ENCODE results near the gene ZNF536. TPM values are rescaled to one million over a fixed set of nuclear protein-coding genes. Genes with fewer than 3 reads are reported as not detected.

The ZNF536 gene
- total RNA-seq, 1 experiment from 2014 or later, result not detected

GRCh38 chr19:30420316-30420715, 48.1 kb downstream of the ZNF536 start:
- Mint-ChIP-seq H3K27ac (no peak overlapping the region), H3K4me3 (no peak overlapping the region)

More at GRCh38 chr19:30420316-30420715, 48.1 kb downstream of the ZNF536 start:
- H4K5ac ChIP-seq (ENCODE audit: insufficient read length, low read depth, low read length), result no peak overlapping the region
- H2AK5ac ChIP-seq (ENCODE audit: insufficient read length, low read length), result no peak overlapping the region
- no peak overlapping the region for H4K91ac ChIP-seq (ENCODE audit: insufficient read length, low read depth, low read length)
- no peaks in the 10 kb centered on the region; a peak in 1 of 7 replicates for H3K36me3 Mint-ChIP-seq (ENCODE audit: insufficient read depth in 1 of 3, low read depth in 3 of 3)
- no peak overlapping the region for H4K8ac ChIP-seq (replicated peaks; ENCODE audit: insufficient read length, low read depth, low read length)
- H3K9me3 Mint-ChIP-seq, result no peaks in the 10 kb centered on the region
- no peak overlapping the region for H2BK20ac ChIP-seq (ENCODE audit: low read depth, low read length, poor library complexity, severe bottlenecking)
- H3K79me1 ChIP-seq (ENCODE audit: insufficient read depth, low read depth, low read length, poor library complexity, severe bottlenecking), result no peaks in the 10 kb centered on the region
- TF ChIP-seq CTCF (conservative IDR thresholded peaks at IDR 0.05), result no peak
- no peak overlapping the region for H2BK15ac ChIP-seq (ENCODE audit: low read depth, low read length)
- H3K27me3 Mint-ChIP-seq (ENCODE audit: low read depth), result peaks cover 9% of the 10 kb centered on the region
- no peaks in the 10 kb centered on the region for H3K27me3 ChIP-seq (ENCODE audit: insufficient read depth, low read length)
- no peaks in the 10 kb centered on the region for H3K9me3 ChIP-seq (ENCODE audit: control insufficient read depth, low read depth, low read length)
- H3K18ac ChIP-seq (ENCODE audit: insufficient read length, low read depth, low read length), result no peak overlapping the region
- no peak overlapping the region for H3K56ac ChIP-seq (ENCODE audit: insufficient read length, low read depth, low read length)
- no peaks in the 10 kb centered on the region for H4K20me1 ChIP-seq (ENCODE audit: control insufficient read depth, insufficient read depth, insufficient read length)
- H3K4me2 ChIP-seq (ENCODE audit: insufficient read depth, insufficient read length, low read length), result no peak overlapping the region
- no peak for DNase-seq
- no peak overlapping the region for H2BK120ac ChIP-seq (ENCODE audit: low read depth, low read length, poor library complexity, severe bottlenecking)
- no CpG with 5 or more reads among the region's 8 CpGs for WGBS (ENCODE audit: extremely low coverage, insufficient read length, low lambda C conversion rate)
- H3K23me2 ChIP-seq (ENCODE audit: insufficient read length, low read depth, low read length, poor library complexity, severe bottlenecking), result no peaks in the 10 kb centered on the region
- no peaks in the 10 kb centered on the region for H3K4me1 Mint-ChIP-seq
- no peak overlapping the region for H3T11ph ChIP-seq (ENCODE audit: low read length)
- H3K14ac ChIP-seq (ENCODE audit: insufficient read depth, low read length), result no peak overlapping the region
- H3K23ac ChIP-seq (ENCODE audit: insufficient read length, low read depth, low read length), result no peak overlapping the region
- H3K79me2 ChIP-seq (ENCODE audit: insufficient read depth, low read length), result no peaks in the 10 kb centered on the region
- no peak overlapping the region for H2BK12ac ChIP-seq (ENCODE audit: insufficient read length, low read depth, low read length)
- no peaks in the 10 kb centered on the region for H3K4me1 ChIP-seq (ENCODE audit: insufficient read depth, low read length)
- no peak overlapping the region for H2AFZ ChIP-seq (ENCODE audit: low read length)
- H2BK5ac ChIP-seq (ENCODE audit: insufficient read length, low read length), result no peak overlapping the region
- H3K27ac ChIP-seq (ENCODE audit: insufficient read length, low read depth, low read length), result no peak overlapping the region
- no peak overlapping the region for H3K4ac ChIP-seq (ENCODE audit: low read depth, low read length)
- H3K9ac ChIP-seq (ENCODE audit: extremely low read depth, insufficient read length, low read length), result no peak overlapping the region

All from H9 (cell line).